Measurements from ENCODE around the gene PFKFB3. TPM values are rescaled to one million over a fixed set of nuclear protein-coding genes. Genes with fewer than 3 reads are reported as not detected.

Gene PFKFB3
- total RNA-seq, 1 donor from 2014 or later = 52.4 TPM

GRCh38 chr10:6249698-6250097 lies 47.0 kb downstream of the PFKFB3 start:
- Mint-ChIP-seq H3K27ac (ENCODE audit: unreplicated experiment) (no peak overlapping the region), H3K4me1 (ENCODE audit: low read depth, unreplicated experiment) (peaks cover 7% of the 10 kb centered on the region), H3K27me3 (ENCODE audit: low read depth, unreplicated experiment) (no peaks in the 10 kb centered on the region), H3K36me3 (ENCODE audit: low read depth, unreplicated experiment) (peaks cover 2% of the 10 kb centered on the region), H3K9me3 (ENCODE audit: unreplicated experiment) (no peaks in the 10 kb centered on the region), H3K4me3 (ENCODE audit: unreplicated experiment) (no peak overlapping the region)
- FAIRE-seq (no peak), DNase-seq (ENCODE audit: low read depth) (no peak)
- Histone ChIP-seq H3K9me3 (ENCODE audit: insufficient read depth, low read depth, low read length) (no peaks in the 10 kb centered on the region), H2AFZ (ENCODE audit: low read depth, low read length) (no peak overlapping the region), H3K27ac (ENCODE audit: low read depth, low read length) (no peak overlapping the region), H4K20me1 (ENCODE audit: insufficient read depth, low read length) (no peaks in the 10 kb centered on the region), H3K36me3 (ENCODE audit: insufficient read depth, low read length) (no peaks in the 10 kb centered on the region), H3K4me3 (ENCODE audit: insufficient read depth, low read depth, low read length) (no peak overlapping the region), H3K9ac (ENCODE audit: low read length) (no peak overlapping the region), H3K27me3 (ENCODE audit: insufficient read depth, low read length) (no peaks in the 10 kb centered on the region), H3K4me2 (ENCODE audit: low read length) (no peak overlapping the region), H3K4me1 (ENCODE audit: insufficient read depth, low read length) (peaks cover 5% of the 10 kb centered on the region), H3K79me2 (ENCODE audit: insufficient read depth, low read length) (no peaks in the 10 kb centered on the region)
- TF ChIP-seq CTCF (IDR thresholded peaks at IDR 0.05; ENCODE audit: insufficient read depth, low read depth, low read length) (no peak), EZH2 (IDR thresholded peaks at IDR 0.05; ENCODE audit: insufficient read depth, low read length) (no peak)

- Histone ChIP-seq H3K79me2 (ENCODE audit: insufficient read depth, low read length) (no peaks in the 10 kb centered on the region), H3K27ac (ENCODE audit: low read depth, low read length) (no peak overlapping the region), H4K20me1 (ENCODE audit: insufficient read depth, low read length) (no peaks in the 10 kb centered on the region), H2AFZ (ENCODE audit: low read depth, low read length) (no peak overlapping the region), H3K27me3 (ENCODE audit: insufficient read depth, low read length) (no peaks in the 10 kb centered on the region), H3K9ac (ENCODE audit: low read length) (no peak overlapping the region), H3K4me1 (ENCODE audit: insufficient read depth, low read length) (peaks cover 5% of the 10 kb centered on the region), H3K4me2 (ENCODE audit: low read length) (no peak overlapping the region), H3K36me3 (ENCODE audit: insufficient read depth, low read length) (no peaks in the 10 kb centered on the region), H3K9me3 (ENCODE audit: insufficient read depth, low read depth, low read length) (no peaks in the 10 kb centered on the region), H3K4me3 (ENCODE audit: insufficient read depth, low read depth, low read length) (no peak overlapping the region)
- Mint-ChIP-seq H3K4me3 (ENCODE audit: unreplicated experiment) (no peak overlapping the region), H3K36me3 (ENCODE audit: low read depth, unreplicated experiment) (peaks cover 4% of the 10 kb centered on the region), H3K9me3 (ENCODE audit: unreplicated experiment) (no peaks in the 10 kb centered on the region), H3K27me3 (ENCODE audit: low read depth, unreplicated experiment) (no peaks in the 10 kb centered on the region), H3K4me1 (ENCODE audit: low read depth, unreplicated experiment) (peaks cover 7% of the 10 kb centered on the region), H3K27ac (ENCODE audit: unreplicated experiment) (no peak overlapping the region)
- DNase-seq (ENCODE audit: low read depth) (no peak), FAIRE-seq (no peak)
- TF ChIP-seq CTCF (IDR thresholded peaks at IDR 0.05; ENCODE audit: insufficient read depth, low read depth, low read length) (no peak), EZH2 (IDR thresholded peaks at IDR 0.05; ENCODE audit: insufficient read depth, low read length) (no peak)
Measured at GRCh38 chr10:6250745-6251144, 48.0 kb downstream of the PFKFB3 start.

GRCh38 chr10:6254201-6254600 lies 51.5 kb downstream of the PFKFB3 start:
- Mint-ChIP-seq H3K27ac (ENCODE audit: unreplicated experiment) (no peak overlapping the region), H3K4me3 (ENCODE audit: unreplicated experiment) (no peak overlapping the region), H3K36me3 (ENCODE audit: low read depth, unreplicated experiment) (peaks cover 2% of the 10 kb centered on the region), H3K4me1 (ENCODE audit: low read depth, unreplicated experiment) (no peaks in the 10 kb centered on the region), H3K9me3 (ENCODE audit: unreplicated experiment) (no peaks in the 10 kb centered on the region), H3K27me3 (ENCODE audit: low read depth, unreplicated experiment) (peaks cover 2% of the 10 kb centered on the region)
- no peak overlapping the region for H3K4me3 ChIP-seq (ENCODE audit: insufficient read depth, low read depth, low read length)
- no peaks in the 10 kb centered on the region for H4K20me1 ChIP-seq (ENCODE audit: insufficient read depth, low read length)
- no peak overlapping the region for H2AFZ ChIP-seq (ENCODE audit: low read depth, low read length)
- H3K9ac ChIP-seq (ENCODE audit: low read length) = no peak overlapping the region
- no peaks in the 10 kb centered on the region for H3K36me3 ChIP-seq (ENCODE audit: insufficient read depth, low read length)
- H3K27ac ChIP-seq (ENCODE audit: low read depth, low read length) = no peak overlapping the region
- H3K4me1 ChIP-seq (ENCODE audit: insufficient read depth, low read length) = no peaks in the 10 kb centered on the region
- H3K79me2 ChIP-seq (ENCODE audit: insufficient read depth, low read length) = no peaks in the 10 kb centered on the region
- FAIRE-seq = no peak
- no peaks in the 10 kb centered on the region for H3K9me3 ChIP-seq (ENCODE audit: insufficient read depth, low read depth, low read length)
- no peak for DNase-seq (ENCODE audit: low read depth)
- TF ChIP-seq EZH2 (IDR thresholded peaks at IDR 0.05; ENCODE audit: insufficient read depth, low read length) = no peak
- TF ChIP-seq CTCF (IDR thresholded peaks at IDR 0.05; ENCODE audit: insufficient read depth, low read depth, low read length) = no peak
- no peak overlapping the region for H3K4me2 ChIP-seq (ENCODE audit: low read length)
- H3K27me3 ChIP-seq (ENCODE audit: insufficient read depth, low read length) = no peaks in the 10 kb centered on the region

Data from astrocyte (in vitro differentiated cells and primary cell).